HG03135 (cell line): ENCODE results near the gene AOX1.
"Not testable (repeated sequence)": the region's sequence is repeated elsewhere in the genome, so short reads cannot be mapped to it uniquely, and the experiment has no call there.

ENCODE experiments used
- ATAC-seq: cut with Tn5 transposase; IDR thresholded peaks from one replicate; pipeline ENCODE4 v1.9.1; 2021; ENCODE audit warnings: mild to moderate bottlenecking, moderate library complexity; ENCODE audit not compliant: unreplicated experiment

The AOX1 gene

GRCh38 chr2:200698217-200698616 lies 112.4 kb downstream of the AOX1 start:
- no peak for ATAC-seq

- no peak for ATAC-seq
Observed at GRCh38 chr2:200699310-200699709, 113.5 kb downstream of the AOX1 start.

- ATAC-seq, result no peak
Observed at GRCh38 chr2:200700856-200701255, 115.0 kb downstream of the AOX1 start.

GRCh38 chr2:200702044-200702443 lies 116.2 kb downstream of the AOX1 start:
- ATAC-seq, result no peak

- no peak for ATAC-seq
Observed at GRCh38 chr2:200702646-200703118, 116.9 kb downstream of the AOX1 start.

GRCh38 chr2:200703127-200703925 lies 117.5 kb downstream of the AOX1 start:
- no peak for ATAC-seq

GRCh38 chr2:200703926-200704637 lies 118.3 kb downstream of the AOX1 start:
- ATAC-seq, result no peak

GRCh38 chr2:200705305-200706041 lies 119.7 kb downstream of the AOX1 start:
- no peak for ATAC-seq

- no peak for ATAC-seq
Observed at GRCh38 chr2:200708943-200709342, 123.1 kb downstream of the AOX1 start.

- peak; percentile 99 for ATAC-seq
Observed at GRCh38 chr2:200713003-200713703, 127.3 kb downstream of the AOX1 start.

- no peak for ATAC-seq
Observed at GRCh38 chr2:200713704-200714064, 127.9 kb downstream of the AOX1 start.

GRCh38 chr2:200715014-200715413 lies 129.2 kb downstream of the AOX1 start:
- ATAC-seq, result not testable (repeated sequence)

GRCh38 chr2:200716386-200716785 lies 130.6 kb downstream of the AOX1 start:
- ATAC-seq, result no peak
